ENCODE results near the gene ADAMTSL1. TPM values are rescaled to one million over a fixed set of nuclear protein-coding genes. Genes with fewer than 3 reads are reported as not detected.

The ADAMTSL1 gene
- total RNA-seq, 1 experiment from 2014 or later, result 1.2 TPM

- H3K27ac ChIP-seq (ENCODE audit: insufficient read length, low read depth, low read length), result no peak overlapping the region
- H3K56ac ChIP-seq (ENCODE audit: insufficient read length, low read depth, low read length), result no peak overlapping the region
- no peaks in the 10 kb centered on the region for H3K23me2 ChIP-seq (ENCODE audit: insufficient read length, low read depth, low read length, poor library complexity, severe bottlenecking)
- no peak for TF ChIP-seq CTCF (conservative IDR thresholded peaks at IDR 0.05)
- no peak overlapping the region for H3K9ac ChIP-seq (ENCODE audit: extremely low read depth, insufficient read length, low read length)
- H2BK15ac ChIP-seq (ENCODE audit: low read depth, low read length), result no peak overlapping the region
- no peak overlapping the region for H2AK5ac ChIP-seq (ENCODE audit: insufficient read length, low read length)
- H3K14ac ChIP-seq (ENCODE audit: insufficient read depth, low read length), result no peak overlapping the region
- Mint-ChIP-seq H3K36me3 (ENCODE audit: insufficient read depth in 1 of 3, low read depth in 3 of 3) (0 out of 7 replicates have a peak, but pooled peaks cover 0 to 4% (median 0%) of the 10 kb centered on the region in 3 experiments), H3K9me3 (no peaks in the 10 kb centered on the region), H3K27me3 (ENCODE audit: low read depth) (peaks cover 2% of the 10 kb centered on the region; the same call in 1 of the 2 replicates), H3K4me1 (peaks cover 3 to 5% of the 10 kb centered on the region in 2 experiments; a peak in 3 of 4 replicates), H3K27ac (no peak overlapping the region), H3K4me3 (no peak overlapping the region)
- DNase-seq, result no peak
- H3K79me2 ChIP-seq (ENCODE audit: insufficient read depth, low read length), result no peaks in the 10 kb centered on the region
- no peaks in the 10 kb centered on the region for H4K20me1 ChIP-seq (ENCODE audit: control insufficient read depth, insufficient read depth, insufficient read length)
- H3K79me1 ChIP-seq (ENCODE audit: insufficient read depth, low read depth, low read length, poor library complexity, severe bottlenecking), result no peaks in the 10 kb centered on the region
- H3K23ac ChIP-seq (ENCODE audit: insufficient read length, low read depth, low read length), result no peak overlapping the region
- no peak overlapping the region for H4K91ac ChIP-seq (ENCODE audit: insufficient read length, low read depth, low read length)
- WGBS (ENCODE audit: extremely low coverage, insufficient read length, low lambda C conversion rate), result no CpG with 5 or more reads among the region's 4 CpGs
- H3T11ph ChIP-seq (ENCODE audit: low read length), result no peak overlapping the region
- H3K27me3 ChIP-seq (ENCODE audit: insufficient read depth, low read length), result no peaks in the 10 kb centered on the region
- H2AFZ ChIP-seq (ENCODE audit: low read length), result no peak overlapping the region
- H4K8ac ChIP-seq (replicated peaks; ENCODE audit: insufficient read length, low read depth, low read length), result no peak overlapping the region
- H2BK12ac ChIP-seq (ENCODE audit: insufficient read length, low read depth, low read length), result no peak overlapping the region
- H2BK20ac ChIP-seq (ENCODE audit: low read depth, low read length, poor library complexity, severe bottlenecking), result no peak overlapping the region
- H3K18ac ChIP-seq (ENCODE audit: insufficient read length, low read depth, low read length), result no peak overlapping the region
- no peak overlapping the region for H4K5ac ChIP-seq (ENCODE audit: insufficient read length, low read depth, low read length)
- H2BK5ac ChIP-seq (ENCODE audit: insufficient read length, low read length), result no peak overlapping the region
- no peaks in the 10 kb centered on the region for H3K4me1 ChIP-seq (ENCODE audit: insufficient read depth, low read length)
- H2BK120ac ChIP-seq (ENCODE audit: low read depth, low read length, poor library complexity, severe bottlenecking), result no peak overlapping the region
- H3K4me2 ChIP-seq (ENCODE audit: insufficient read depth, insufficient read length, low read length), result no peak overlapping the region
- no peaks in the 10 kb centered on the region for H3K9me3 ChIP-seq (ENCODE audit: control insufficient read depth, low read depth, low read length)
- no peak overlapping the region for H3K4ac ChIP-seq (ENCODE audit: low read depth, low read length)
Measured at GRCh38 chr9:18771763-18772162, 297.8 kb downstream of the ADAMTSL1 start.

All from H9 (cell line).